GM12872 (cell line): ENCODE results near the gene PTPRO.

Experiments
- CTCF ChIP-seq: IDR thresholded peaks from 3 replicates; pipeline ENCODE4 v1.5.1; 2011; ENCODE audit warnings: low read depth, mild to moderate bottlenecking, low read length, moderate library complexity; ENCODE audit not compliant: insufficient read depth

PTPRO gene

GRCh38 chr12:15603474-15604085 lies 281.3 kb downstream of the PTPRO start:
- no peak for TF ChIP-seq CTCF

DNA sequence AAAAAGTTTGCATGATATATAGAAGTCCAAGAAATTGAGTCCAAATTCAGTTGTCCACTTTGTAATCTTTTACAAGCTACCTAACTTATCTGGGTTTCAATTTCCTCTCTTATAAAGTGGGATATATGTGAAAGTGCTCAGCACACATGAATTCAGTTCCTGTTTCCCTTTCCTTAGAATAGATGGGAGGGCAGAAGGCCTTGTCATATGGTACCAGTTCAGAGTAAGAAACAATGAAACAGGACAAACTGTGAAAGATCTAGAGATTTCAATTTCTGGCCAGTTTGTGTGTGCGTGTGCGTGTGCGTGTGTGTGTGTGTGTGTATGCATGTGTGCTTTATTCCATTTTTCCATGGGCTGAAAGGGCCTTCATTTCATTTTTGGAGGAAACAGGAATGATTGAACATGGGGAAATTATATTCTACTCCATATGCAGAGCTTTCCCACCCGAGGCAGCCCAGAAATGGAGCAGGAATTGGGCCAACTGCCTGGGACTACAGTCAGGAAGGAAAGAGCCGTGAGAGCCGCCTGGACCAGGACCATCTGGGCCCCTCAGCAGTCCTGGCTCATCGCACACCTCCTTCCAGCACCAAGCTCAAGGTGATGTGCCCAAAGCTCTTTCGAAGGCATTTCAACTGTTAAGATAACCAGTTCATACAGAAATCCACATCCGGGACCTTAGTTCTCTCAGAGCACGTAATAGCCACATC lies 283.7 kb downstream of the PTPRO start:
- TF ChIP-seq CTCF = no peak

GRCh38 chr12:15608406-15608805 lies 286.1 kb downstream of the PTPRO start:
- no peak for TF ChIP-seq CTCF

GRCh38 chr12:15608941-15609340 lies 286.6 kb downstream of the PTPRO start:
- TF ChIP-seq CTCF = no peak

DNA sequence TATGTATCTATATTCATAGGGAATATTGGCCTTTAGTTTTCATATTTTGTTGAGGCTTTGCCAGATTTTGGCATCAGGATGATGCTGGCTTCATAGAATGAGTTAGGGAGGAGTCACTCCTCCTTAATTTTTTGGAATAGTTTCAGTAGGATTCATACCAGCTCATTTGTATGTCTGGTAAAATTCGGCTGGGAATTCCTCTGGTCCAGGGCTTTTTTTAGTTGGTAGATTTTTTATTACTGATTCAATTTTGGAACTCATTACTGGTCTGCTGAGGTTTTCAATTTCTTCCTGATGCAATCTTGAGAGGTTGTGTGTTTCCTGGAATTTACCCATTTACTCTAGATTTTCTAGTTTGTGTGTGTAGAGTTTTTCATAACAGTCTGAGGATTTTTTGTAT lies 291.7 kb downstream of the PTPRO start:
- no peak for TF ChIP-seq CTCF

- TF ChIP-seq CTCF = no peak
These were observed 298.6 kb downstream of the PTPRO start for GRCh38 chr12:15620741-15621539.

- TF ChIP-seq CTCF = no peak
These were observed 302.8 kb downstream of the PTPRO start for GRCh38 chr12:15625075-15625474.
